ENCODE measurements around the gene GULP1.
A peak's percentile ranks its signal among the peaks of the same experiment; 100 is the strongest.
"Not testable (repeated sequence)": the region's sequence is repeated elsewhere in the genome, so short reads cannot be mapped to it uniquely, and the experiment has no call there.

Gene GULP1

DNA sequence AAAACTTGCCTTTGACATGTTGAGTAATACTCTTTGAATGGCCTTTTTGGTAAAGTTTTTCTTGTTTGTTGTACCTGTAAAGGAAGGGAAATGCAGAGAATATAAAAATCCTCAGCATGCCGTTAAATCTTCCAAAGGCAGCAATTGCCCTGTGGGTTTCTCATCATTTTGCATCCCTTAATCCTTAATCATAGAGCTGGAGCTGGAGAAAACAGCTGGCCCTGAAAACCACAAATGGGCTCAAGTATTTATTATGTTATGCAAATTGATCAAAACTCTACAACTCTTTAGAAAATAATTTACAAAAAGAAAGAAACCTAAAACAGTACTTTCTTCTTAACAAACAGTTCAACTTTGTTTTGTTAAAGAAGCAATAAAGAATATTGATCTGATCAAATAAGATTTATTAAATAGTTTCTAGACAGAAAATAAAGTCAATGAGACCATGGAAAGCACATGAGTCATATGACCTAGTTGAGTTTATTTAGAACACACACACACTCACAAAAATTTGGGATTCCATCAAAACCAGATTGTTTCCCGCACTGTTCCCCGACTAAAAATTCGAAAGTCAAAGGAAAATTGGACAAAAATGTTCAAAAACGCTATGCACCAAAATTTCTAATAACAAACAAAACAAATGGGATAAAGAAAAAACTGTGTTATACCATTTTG is 309.0 kb downstream of the GULP1 start:
- DNase-seq: no peak

DNA sequence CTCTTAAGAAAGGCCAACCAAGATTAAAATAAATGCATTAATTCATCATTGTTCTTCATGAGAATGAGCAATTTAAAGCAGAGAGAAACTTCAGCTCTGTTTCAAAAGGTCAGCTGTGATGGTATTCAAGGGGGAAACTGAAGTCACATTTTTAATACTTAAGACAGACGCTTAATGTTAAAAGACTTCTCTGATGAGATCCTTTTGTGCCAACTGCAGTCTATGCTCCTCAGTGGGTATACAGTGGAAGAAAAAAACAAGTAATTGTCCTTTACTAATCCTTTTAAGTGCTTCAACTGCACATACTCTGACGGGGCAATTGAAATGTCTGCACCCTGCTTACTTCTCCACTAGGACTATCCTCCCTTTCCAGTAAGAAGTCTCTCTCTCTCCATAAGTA is 309.7 kb downstream of the GULP1 start:
- DNase-seq: no peak

DNA sequence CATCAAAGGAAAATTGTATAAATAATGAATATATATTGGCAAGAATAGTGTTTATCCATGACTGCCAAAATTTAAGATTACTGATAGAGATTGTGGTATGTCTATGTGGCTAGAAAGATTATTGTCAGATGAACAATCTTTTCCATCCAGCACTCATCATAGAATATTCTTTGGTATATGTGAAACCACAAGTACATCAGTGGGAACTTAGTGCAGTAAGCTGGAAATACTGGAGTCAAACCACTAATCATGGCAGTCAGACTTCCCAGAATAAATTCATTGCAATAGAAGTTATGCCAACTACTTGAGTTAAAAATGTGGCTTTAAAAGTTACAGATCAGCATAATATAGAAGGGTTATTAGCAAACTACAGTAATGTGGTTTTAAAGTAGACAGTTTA is 310.3 kb downstream of the GULP1 start:
- no peak for DNase-seq

- no peak for DNase-seq
Observed at GRCh38 chr2:188604579-188604978, 312.9 kb downstream of the GULP1 start.

DNA sequence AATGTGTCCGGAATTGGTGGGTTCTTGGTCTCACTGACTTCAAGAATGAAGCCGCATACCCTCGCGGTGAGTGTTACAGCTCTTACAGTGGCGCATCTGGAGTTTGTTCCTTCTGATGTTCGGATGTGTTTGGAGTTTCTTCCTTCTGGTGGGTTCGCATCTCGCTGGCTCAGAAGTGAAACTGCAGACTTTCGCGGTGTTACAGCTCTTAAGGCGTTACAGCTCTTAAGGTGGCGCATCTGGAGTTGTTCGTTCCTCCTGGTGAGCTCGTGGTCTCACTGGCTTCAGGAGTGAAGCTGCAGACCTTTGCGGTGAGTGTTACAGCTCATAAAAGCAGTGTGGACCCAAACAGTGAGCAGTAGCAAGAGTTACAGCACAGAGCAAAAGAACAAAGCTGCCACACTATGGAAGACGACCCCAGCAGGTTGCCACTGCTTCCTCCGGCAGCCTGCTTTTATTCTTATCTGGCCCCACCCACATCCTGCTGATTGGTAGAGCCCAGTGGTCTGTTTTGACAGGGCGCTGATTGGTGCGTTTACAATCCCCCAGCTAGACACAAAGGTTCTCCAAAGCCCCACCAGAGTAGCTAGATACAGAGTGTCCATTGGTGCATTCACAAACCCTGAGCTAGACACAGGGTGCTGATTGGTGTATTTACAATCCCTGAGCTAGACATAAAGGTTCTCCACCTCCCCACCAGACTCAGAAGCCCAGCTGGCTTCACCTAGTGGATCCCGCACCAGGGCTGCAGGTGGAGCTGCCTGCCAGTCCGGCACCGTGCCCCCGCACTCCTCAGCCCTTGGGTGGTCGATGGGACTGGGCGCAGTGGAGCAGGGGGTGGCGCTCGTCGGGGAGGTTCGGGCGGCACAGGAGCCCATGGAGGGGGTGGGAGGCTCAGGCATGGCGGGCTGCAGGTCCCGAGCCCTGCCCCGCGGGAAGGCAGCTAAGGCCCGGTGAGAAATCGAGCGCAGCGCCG is 314.2 kb downstream of the GULP1 start:
- DNase-seq: not testable (repeated sequence)

GRCh38 chr2:188606596-188606995 is 314.9 kb downstream of the GULP1 start:
- DNase-seq: peak in 1 of 56 donors; percentile 18

DNA sequence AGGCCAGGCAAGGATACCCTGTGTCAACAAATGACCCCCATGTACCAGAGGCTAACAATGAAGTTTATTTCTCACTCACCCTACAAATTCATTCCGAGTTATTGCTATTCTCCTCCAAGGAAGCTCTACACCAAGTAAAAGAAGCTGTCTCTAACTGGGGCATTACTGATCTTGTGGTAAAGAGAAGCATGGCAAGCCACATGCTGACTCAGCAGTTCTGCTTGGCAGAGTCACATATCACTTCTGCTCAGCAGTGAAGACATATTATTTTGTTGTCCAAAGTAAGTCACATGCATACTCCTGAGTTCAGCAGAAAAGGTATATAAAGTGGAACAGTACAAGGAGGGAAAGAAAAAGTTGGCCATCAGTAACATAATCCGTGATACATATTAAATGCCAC is 315.8 kb downstream of the GULP1 start:
- no peak for DNase-seq

DNA sequence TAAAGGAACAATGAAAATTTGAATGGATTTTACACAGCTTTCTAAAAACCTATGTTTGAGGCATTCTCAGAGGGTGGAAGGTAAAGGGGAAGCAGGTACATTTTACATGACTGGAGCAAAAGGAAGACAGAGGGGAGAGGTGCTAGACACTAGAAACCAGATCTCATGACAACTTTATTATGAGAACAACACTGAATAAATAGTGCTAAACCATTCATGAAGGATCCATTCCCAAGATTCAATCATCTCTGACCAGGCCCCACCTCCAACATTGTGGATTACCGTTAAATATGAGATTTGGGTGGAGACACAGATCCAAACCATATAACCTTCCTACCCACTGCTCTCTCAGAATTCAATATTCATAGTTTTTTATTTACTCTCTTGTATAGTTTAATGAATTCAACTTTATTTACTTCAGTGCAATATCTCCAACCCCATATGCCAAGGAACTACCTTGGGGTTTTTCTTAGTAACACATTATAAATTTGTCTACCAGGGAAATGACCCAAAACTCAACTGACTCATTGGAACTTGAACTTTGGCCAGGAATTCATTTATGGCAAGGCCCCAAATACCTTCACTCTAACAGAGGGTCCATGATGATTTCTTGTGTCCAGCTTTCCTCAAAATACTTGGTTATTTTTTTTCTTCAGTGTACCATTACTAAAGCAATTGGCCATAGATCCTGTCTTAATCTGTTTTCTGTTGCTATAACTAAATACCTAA is 317.8 kb downstream of the GULP1 start:
- DNase-seq: no peak

DNA sequence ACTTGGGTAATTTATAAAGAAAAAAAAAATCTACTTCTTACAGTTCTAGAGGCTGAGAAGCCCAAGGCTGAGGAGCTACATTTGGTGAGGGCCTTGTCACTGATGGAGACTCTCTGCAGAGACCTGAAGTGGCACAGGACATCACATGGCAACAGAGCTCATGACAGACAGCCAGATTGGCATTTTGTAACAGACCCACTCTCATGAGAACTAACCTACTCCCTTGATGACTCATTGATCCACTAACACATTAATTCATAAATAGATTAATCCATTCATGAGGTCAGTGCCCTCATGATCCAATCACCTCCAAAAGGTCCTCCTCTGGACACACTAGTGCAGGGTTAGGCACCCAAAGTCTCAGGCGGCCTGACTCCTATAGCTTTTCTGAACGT is 318.4 kb downstream of the GULP1 start:
- DNase-seq: no peak

DNA sequence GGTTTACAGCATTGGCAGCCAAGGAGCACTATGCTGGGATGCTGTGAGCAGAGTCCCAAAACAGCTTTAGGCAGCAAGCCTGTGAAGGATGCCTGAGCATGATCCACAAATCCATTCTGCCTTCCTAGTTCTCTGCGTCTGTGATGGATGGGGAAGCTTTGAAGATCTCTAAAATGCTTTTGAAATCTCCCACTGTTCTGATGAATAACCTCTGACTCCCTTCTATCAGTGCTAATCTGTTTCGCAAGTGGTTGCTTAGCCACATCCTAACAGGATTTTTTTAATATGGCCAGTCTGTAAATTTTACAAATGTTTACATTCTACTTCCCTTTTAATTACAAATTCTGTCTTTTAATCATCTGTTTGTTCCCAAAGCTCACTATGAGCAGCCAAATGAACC is 319.2 kb downstream of the GULP1 start:
- no peak for DNase-seq

GRCh38 chr2:188619146-188619545 is 327.5 kb downstream of the GULP1 start:
- DNase-seq: no peak

GRCh38 chr2:188620916-188621315 is 329.2 kb downstream of the GULP1 start:
- DNase-seq: no peak

- DNase-seq: no peak
Observed at GRCh38 chr2:188622601-188623260, 331.1 kb downstream of the GULP1 start.

GRCh38 chr2:188623995-188624643 is 332.4 kb downstream of the GULP1 start:
- no peak for DNase-seq

- DNase-seq: no peak
Observed at GRCh38 chr2:188627471-188627870, 335.8 kb downstream of the GULP1 start.

DNA sequence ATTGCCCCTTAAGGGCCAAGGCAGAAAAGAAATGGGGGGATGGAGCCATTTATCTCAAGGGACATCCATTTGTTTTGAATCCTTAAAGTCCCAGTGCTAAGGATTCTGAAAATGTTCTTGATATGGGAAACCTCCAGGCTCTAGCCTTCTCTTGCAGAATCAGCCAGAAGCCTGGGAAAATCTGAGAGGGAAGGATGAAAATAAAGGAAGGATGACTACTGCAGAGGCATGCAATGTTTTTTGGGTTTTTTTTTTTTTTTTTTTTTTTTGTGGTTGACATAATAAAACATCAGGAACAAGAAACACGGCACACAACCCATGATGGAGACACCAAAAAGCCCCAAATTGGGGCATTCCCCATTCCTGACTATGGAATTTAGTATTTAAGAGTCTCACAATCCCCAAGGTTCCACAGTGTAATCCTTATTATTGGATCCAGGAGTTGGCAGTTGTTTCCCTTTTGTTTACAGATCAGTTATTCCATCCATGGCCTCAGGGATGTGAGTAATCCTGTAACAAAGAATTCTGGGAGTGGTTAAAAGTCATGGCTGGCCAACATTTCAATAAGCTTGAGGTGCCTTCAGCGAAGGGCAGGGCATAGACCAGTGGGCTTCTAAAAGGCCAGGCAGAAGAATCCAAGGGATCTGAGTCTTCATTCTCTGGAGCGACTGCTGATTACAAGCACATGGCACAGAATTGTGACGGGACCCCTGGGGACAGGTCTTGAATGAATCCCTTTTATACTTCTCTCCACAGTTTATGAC is 337.5 kb downstream of the GULP1 start:
- DNase-seq: no peak

DNA sequence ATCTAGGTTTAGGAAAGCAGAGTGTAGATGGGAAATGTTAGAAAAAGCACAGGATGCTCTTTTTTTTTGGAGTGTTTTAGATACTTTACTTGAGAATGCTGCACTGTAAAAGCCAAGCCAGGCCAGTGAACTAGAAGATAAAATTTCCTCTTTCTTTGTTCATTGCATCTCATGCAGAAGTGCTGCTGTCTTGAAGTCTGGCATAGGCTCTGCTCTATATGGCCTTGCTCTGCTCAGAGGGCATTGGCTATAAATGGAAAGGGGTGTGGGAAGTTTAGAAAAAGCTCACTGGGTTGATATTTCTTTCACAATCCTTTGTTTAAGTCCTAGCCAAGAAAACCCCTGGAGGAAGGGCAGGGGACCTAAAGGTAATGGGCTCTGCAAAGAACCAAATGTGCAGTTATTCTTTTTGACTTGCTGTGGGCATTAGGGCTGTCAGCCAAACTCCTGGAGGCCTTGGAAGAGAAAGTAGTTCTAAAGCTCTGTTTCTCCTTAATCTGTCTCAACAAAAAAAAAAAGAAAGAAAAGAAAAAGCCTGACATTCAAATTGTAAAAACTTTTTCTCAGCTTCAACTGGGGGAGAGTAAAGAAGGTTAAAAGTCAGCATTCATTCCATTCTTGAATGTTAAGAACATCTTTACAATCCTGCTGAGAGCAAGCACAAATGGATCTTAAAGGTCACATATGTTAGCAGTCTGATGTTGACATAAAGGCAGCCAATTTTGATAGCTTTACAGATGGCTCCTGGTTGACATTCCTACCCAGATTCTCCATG is 338.3 kb downstream of the GULP1 start:
- DNase-seq: peak in 1 of 56 donors; percentile 0

GRCh38 chr2:188631037-188631809 is 339.5 kb downstream of the GULP1 start:
- no peak for DNase-seq

All from nucleus accumbens (tissue), 56 donors.